ENCODE measurements around the gene COL5A1.

DNA sequence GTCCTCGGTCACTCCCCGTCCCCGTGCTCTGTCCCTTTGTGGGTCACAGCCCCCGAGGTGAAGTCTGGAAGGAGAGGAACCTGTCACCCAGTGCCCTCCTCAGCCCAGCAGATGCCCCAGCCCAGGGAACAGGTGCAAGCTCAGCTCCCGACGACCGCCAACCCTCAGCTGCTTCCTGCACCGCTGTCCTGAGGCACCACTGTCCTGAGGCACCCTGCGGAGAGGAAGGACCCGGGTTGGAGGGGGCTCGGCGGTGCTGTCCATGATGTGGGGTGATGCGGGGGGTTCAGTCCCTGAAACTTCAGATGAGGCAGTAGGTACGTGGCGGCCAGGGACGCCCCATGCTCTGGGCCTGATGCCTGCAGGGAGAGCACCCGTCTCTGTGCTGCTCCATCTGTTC is 81.4 kb downstream of the COL5A1 start:
- TF ChIP-seq, protein P1, sequence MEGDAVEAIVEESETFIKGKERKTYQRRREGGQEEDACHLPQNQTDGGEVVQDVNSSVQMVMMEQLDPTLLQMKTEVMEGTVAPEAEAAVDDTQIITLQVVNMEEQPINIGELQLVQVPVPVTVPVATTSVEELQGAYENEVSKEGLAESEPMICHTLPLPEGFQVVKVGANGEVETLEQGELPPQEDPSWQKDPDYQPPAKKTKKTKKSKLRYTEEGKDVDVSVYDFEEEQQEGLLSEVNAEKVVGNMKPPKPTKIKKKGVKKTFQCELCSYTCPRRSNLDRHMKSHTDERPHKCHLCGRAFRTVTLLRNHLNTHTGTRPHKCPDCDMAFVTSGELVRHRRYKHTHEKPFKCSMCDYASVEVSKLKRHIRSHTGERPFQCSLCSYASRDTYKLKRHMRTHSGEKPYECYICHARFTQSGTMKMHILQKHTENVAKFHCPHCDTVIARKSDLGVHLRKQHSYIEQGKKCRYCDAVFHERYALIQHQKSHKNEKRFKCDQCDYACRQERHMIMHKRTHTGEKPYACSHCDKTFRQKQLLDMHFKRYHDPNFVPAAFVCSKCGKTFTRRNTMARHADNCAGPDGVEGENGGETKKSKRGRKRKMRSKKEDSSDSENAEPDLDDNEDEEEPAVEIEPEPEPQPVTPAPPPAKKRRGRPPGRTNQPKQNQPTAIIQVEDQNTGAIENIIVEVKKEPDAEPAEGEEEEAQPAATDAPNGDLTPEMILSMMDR (IDR thresholded peaks at IDR 0.05; ENCODE audit: low read depth, low read length), result no peak
- no peak for TF ChIP-seq EZH2phosphoT487 (IDR thresholded peaks at IDR 0.05; ENCODE audit: low read depth)
